Vagina (tissue), 2 donors: ENCODE measurements around the gene C10orf90.

Source experiments
- CTCF ChIP-seq, 3 experiments: fragments of 450-650 bp in 2 of 3; fragments of 200-600 bp in 1 of 3; sonication (generic) in 1 of 3; IDR thresholded peaks; one replicate each; pipeline ENCODE4 v1.5.1; 2017 to 2019; ENCODE audit warnings: antibody characterized with exemption in 3 of 3, mild to moderate bottlenecking in 2 of 3, moderate library complexity in 2 of 3
- POLR2A ChIP-seq, 2 donors: fragments of 450-650 bp; IDR thresholded peaks; one replicate each; pipeline ENCODE4 v1.6.1; 2017; ENCODE audit warnings: antibody characterized with exemption in 2 of 2, mild to moderate bottlenecking in 2 of 2, moderate library complexity in 2 of 2
- POLR2AphosphoS5 ChIP-seq, 2 donors: sonication (generic); formaldehyde crosslinking; IDR thresholded peaks; one replicate each; pipeline ENCODE4 v1.9.0; 2017; ENCODE audit warnings: antibody characterized with exemption in 2 of 2, mild to moderate bottlenecking in 2 of 2, low read depth in 1 of 2; ENCODE audit not compliant: insufficient read depth in 1 of 2

- TF ChIP-seq POLR2A (IDR thresholded peaks at IDR 0.05) (no peak), POLR2AphosphoS5 (IDR thresholded peaks at IDR 0.05; ENCODE audit: insufficient read depth in 1 of 2, low read depth in 1 of 2) (no peak), CTCF (IDR thresholded peaks at IDR 0.05) (no peak)
Measured at GRCh38 chr10:126570245-126570570, 100.3 kb downstream of the C10orf90 start.
